Neural cell (in vitro differentiated cells): ENCODE data around the gene NCK2. TPM values are rescaled to one million over a fixed set of nuclear protein-coding genes. Genes with fewer than 3 reads are reported as not detected.

Source experiments
- H2AFZ ChIP-seq: fragments of 200-600, 300-800 bp; sonication (generic), shearing (Covaris generic); 2 replicates; pipeline ENCODE4 v1.6.0; 2014; ENCODE audit warnings: low read depth, mild to moderate bottlenecking, antibody characterized with exemption, low read length, moderate library complexity
- H3F3A ChIP-seq: fragments of 200-600 bp; shearing (Covaris generic); 2 replicates; pipeline ENCODE4 v1.6.1; 2016; ENCODE audit warnings: mild to moderate bottlenecking, moderate library complexity, mixed read lengths, antibody characterized with exemption, low read length; ENCODE audit not compliant: insufficient read depth, poor library complexity, severe bottlenecking
- H3K27ac ChIP-seq: fragments of 200-600, 300-800 bp; sonication (generic), shearing (Covaris generic); 2 replicates; pipeline ENCODE4 v1.5.1; 2014; ENCODE audit warnings: mild to moderate bottlenecking, low read length, moderate library complexity
- H3K27me3 ChIP-seq: fragments of 300-800, 200-600 bp; sonication (generic), shearing (Covaris generic); 2 replicates; pipeline ENCODE4 v1.6.0; 2014; ENCODE audit warnings: mild to moderate bottlenecking, low read depth, low read length, moderate library complexity; ENCODE audit not compliant: insufficient read depth
- H3K36me3 ChIP-seq: fragments of 300-800, 200-600 bp; sonication (generic), shearing (Covaris generic); 2 replicates; pipeline ENCODE4 v1.5.1; 2014; ENCODE audit warnings: mild to moderate bottlenecking, antibody characterized with exemption, low read length, moderate library complexity; ENCODE audit not compliant: insufficient read depth
- H3K4me2 ChIP-seq: fragments of 300-800, 200-600 bp; sonication (generic), shearing (Covaris generic); 2 replicates; pipeline ENCODE4 v1.6.0; 2014; ENCODE audit warnings: mild to moderate bottlenecking, low read length
- H3K4me3 ChIP-seq: fragments of 300-800, 200-600 bp; sonication (generic), shearing (Covaris generic); 2 replicates; pipeline ENCODE4 v1.5.1; 2014; ENCODE audit warnings: mild to moderate bottlenecking, low read length, moderate library complexity
- H3K79me2 ChIP-seq: fragments of 200-600 bp; shearing (Covaris generic); replicated peaks from 2 replicates; pipeline ENCODE4 v1.6.0; 2014; ENCODE audit warnings: mild to moderate bottlenecking, low read length, moderate library complexity; ENCODE audit not compliant: insufficient read depth
- H3K9ac ChIP-seq: fragments of 300-800, 200-600 bp; sonication (generic), shearing (Covaris generic); 2 replicates; pipeline ENCODE4 v1.6.1; 2016; ENCODE audit warnings: mild to moderate bottlenecking, low read length, mixed read lengths
- H3K9me2 ChIP-seq: fragments of 200-600 bp; shearing (Covaris generic); 2 replicates; pipeline ENCODE4 v1.6.1; 2016; ENCODE audit warnings: mild to moderate bottlenecking, low read length, mixed read lengths; ENCODE audit not compliant: insufficient read depth
- H3K9me3 ChIP-seq: fragments of 200-600, 300-800 bp; sonication (generic), shearing (Covaris generic); 2 replicates; pipeline ENCODE4 v1.6.1; 2016; ENCODE audit warnings: mild to moderate bottlenecking, mixed run types, low read length, moderate library complexity, mixed read lengths
- H4K20me1 ChIP-seq: fragments of 200-600 bp; shearing (Covaris generic); 2 replicates; pipeline ENCODE4 v1.6.1; 2016; ENCODE audit warnings: mild to moderate bottlenecking, mixed run types; ENCODE audit not compliant: insufficient read depth
- EP300 ChIP-seq: fragments of 450-650 bp; conservative IDR thresholded peaks from 2 replicates; pipeline ENCODE4 v1.6.1; 2014; ENCODE audit warnings: antibody characterized with exemption, mild to moderate bottlenecking, moderate library complexity; ENCODE audit not compliant: poor library complexity, severe bottlenecking
- EZH2 ChIP-seq: fragments of 200-600, 300-800 bp; shearing (Covaris generic), sonication (generic); IDR thresholded peaks from 2 replicates; pipeline ENCODE4 v1.6.1; 2014; ENCODE audit warnings: antibody characterized with exemption, low read length, borderline replicate concordance, mild to moderate bottlenecking; ENCODE audit not compliant: insufficient read depth, poor library complexity, severe bottlenecking
- MXI1 ChIP-seq: fragments of 450-650 bp; conservative IDR thresholded peaks from 2 replicates; pipeline ENCODE4 v1.6.1; 2014; ENCODE audit warnings: antibody characterized with exemption, mild to moderate bottlenecking; ENCODE audit not compliant: poor library complexity, severe bottlenecking
- POLR2AphosphoS5 ChIP-seq: IDR thresholded peaks from 2 replicates; pipeline ENCODE4 v1.6.1; 2012
- RAD21 ChIP-seq: fragments of 450-650 bp; conservative IDR thresholded peaks from 2 replicates; pipeline ENCODE4 v1.6.1; 2014; ENCODE audit warnings: antibody characterized with exemption, mild to moderate bottlenecking, moderate library complexity
- SMC3 ChIP-seq: fragments of 450-650 bp; conservative IDR thresholded peaks from 2 replicates; pipeline ENCODE4 v1.6.1; 2014; ENCODE audit warnings: antibody characterized with exemption, mild to moderate bottlenecking, moderate library complexity; ENCODE audit not compliant: poor library complexity
- TAF1 ChIP-seq: IDR thresholded peaks from 2 replicates; pipeline ENCODE4 v1.6.1; 2012; ENCODE audit warnings: low read depth
- polyA plus RNA-seq: library from polyadenylated mRNA; depleted of rRNA; stranded (reverse); fragments of >200 nt; gene quantifications from 2 replicates; pipeline ENCODE4 v1.2.3, GENCODE V29; 2014
- TF ChIP-seq, protein P1 (sequence below): fragments of 450-650 bp; IDR thresholded peaks from 2 replicates; pipeline ENCODE4 v1.5.1; 2014; ENCODE audit warnings: antibody characterized with exemption, mild to moderate bottlenecking, moderate library complexity; ENCODE audit not compliant: poor library complexity, severe bottlenecking
- TF ChIP-seq, protein P2 (sequence below): IDR thresholded peaks from 2 replicates; pipeline ENCODE4 v1.6.1; 2012; ENCODE audit warnings: borderline replicate concordance

Gene NCK2
- polyA plus RNA-seq, 1 donor from 2014 or later, result 49.4 TPM

DNA sequence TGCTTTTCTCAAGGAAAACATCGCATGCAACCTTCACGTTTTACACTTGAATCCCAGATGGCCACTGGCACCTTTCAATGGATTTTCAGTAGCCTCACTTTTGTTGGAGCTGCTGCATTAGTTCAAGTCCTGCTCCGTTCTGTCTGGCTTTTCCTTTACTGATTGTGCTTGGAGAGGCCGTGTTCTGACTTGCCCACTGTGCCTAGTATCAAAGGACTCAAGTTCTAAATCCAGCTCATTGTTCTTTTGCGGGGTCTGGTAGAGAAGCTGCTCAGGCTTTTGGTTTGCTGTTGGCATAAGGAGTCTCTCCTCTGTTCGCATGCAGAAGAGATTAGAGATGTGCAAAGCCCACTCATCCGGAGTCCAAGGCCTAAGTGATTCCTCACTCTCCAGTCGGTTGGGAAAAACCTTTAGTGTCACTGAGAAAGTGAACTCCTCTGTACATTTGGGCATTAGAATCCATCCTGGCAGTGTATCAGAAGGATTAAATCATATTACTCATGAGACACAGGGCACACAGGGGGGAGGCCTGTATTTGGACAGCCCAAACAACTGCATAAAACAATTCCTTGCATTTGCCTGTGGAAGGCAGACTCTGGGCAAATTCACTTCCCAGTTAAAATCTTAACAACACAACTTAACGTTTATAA lies 69.7 kb downstream of the NCK2 start:
- Histone ChIP-seq H3K9ac (no peak overlapping the region), H4K20me1 (no peaks in the 10 kb centered on the region), H3K36me3 (no peaks in the 10 kb centered on the region), H3K9me2 (no peaks in the 10 kb centered on the region), H3K4me3 (no peak overlapping the region), H3F3A (no peaks in the 10 kb centered on the region), H2AFZ (no peak overlapping the region), H3K27me3 (no peaks in the 10 kb centered on the region), H3K4me2 (no peak overlapping the region), H3K79me2 (peaks cover 63% of the 10 kb centered on the region), H3K27ac (no peak overlapping the region), H3K9me3 (no peaks in the 10 kb centered on the region)
- TF ChIP-seq EZH2 (no peak), SMC3 (no peak), POLR2AphosphoS5 (no peak), TAF1 (no peak), RAD21 (no peak)
- TF ChIP-seq, protein P1, sequence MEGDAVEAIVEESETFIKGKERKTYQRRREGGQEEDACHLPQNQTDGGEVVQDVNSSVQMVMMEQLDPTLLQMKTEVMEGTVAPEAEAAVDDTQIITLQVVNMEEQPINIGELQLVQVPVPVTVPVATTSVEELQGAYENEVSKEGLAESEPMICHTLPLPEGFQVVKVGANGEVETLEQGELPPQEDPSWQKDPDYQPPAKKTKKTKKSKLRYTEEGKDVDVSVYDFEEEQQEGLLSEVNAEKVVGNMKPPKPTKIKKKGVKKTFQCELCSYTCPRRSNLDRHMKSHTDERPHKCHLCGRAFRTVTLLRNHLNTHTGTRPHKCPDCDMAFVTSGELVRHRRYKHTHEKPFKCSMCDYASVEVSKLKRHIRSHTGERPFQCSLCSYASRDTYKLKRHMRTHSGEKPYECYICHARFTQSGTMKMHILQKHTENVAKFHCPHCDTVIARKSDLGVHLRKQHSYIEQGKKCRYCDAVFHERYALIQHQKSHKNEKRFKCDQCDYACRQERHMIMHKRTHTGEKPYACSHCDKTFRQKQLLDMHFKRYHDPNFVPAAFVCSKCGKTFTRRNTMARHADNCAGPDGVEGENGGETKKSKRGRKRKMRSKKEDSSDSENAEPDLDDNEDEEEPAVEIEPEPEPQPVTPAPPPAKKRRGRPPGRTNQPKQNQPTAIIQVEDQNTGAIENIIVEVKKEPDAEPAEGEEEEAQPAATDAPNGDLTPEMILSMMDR, result no peak
- TF ChIP-seq, protein P2, sequence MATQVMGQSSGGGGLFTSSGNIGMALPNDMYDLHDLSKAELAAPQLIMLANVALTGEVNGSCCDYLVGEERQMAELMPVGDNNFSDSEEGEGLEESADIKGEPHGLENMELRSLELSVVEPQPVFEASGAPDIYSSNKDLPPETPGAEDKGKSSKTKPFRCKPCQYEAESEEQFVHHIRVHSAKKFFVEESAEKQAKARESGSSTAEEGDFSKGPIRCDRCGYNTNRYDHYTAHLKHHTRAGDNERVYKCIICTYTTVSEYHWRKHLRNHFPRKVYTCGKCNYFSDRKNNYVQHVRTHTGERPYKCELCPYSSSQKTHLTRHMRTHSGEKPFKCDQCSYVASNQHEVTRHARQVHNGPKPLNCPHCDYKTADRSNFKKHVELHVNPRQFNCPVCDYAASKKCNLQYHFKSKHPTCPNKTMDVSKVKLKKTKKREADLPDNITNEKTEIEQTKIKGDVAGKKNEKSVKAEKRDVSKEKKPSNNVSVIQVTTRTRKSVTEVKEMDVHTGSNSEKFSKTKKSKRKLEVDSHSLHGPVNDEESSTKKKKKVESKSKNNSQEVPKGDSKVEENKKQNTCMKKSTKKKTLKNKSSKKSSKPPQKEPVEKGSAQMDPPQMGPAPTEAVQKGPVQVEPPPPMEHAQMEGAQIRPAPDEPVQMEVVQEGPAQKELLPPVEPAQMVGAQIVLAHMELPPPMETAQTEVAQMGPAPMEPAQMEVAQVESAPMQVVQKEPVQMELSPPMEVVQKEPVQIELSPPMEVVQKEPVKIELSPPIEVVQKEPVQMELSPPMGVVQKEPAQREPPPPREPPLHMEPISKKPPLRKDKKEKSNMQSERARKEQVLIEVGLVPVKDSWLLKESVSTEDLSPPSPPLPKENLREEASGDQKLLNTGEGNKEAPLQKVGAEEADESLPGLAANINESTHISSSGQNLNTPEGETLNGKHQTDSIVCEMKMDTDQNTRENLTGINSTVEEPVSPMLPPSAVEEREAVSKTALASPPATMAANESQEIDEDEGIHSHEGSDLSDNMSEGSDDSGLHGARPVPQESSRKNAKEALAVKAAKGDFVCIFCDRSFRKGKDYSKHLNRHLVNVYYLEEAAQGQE, result no peak

DNA sequence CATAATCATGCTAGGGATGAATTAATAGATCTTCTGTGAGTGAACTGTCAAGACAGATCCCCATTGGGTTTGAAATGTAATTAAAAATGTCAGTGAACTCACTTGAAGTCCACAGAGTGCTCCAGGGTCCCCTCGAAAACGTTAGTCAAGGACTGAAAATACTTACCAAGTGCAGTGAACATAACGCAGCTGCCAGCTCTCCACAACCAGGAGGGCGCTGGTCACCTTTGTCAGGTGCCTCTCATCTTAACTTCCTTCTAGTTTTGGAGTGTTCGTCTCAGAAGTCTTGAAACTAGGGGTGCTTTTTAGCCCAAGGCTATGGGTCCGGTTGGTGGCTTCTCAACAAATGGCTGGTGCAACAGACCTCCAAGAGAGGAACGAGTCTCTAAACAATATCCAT lies 70.7 kb downstream of the NCK2 start:
- Histone ChIP-seq H3K4me2 (no peak overlapping the region), H3K27me3 (no peaks in the 10 kb centered on the region), H3K9ac (no peak overlapping the region), H2AFZ (no peak overlapping the region), H4K20me1 (no peaks in the 10 kb centered on the region), H3K9me2 (no peaks in the 10 kb centered on the region), H3K79me2 (peaks cover 56% of the 10 kb centered on the region), H3F3A (no peaks in the 10 kb centered on the region), H3K27ac (no peak overlapping the region), H3K9me3 (no peaks in the 10 kb centered on the region), H3K36me3 (no peaks in the 10 kb centered on the region), H3K4me3 (no peak overlapping the region)
- TF ChIP-seq TAF1 (no peak), SMC3 (no peak), RAD21 (no peak), EZH2 (no peak), EP300 (no peak), MXI1 (no peak), POLR2AphosphoS5 (no peak)
- TF ChIP-seq, protein P2, result no peak
- TF ChIP-seq, protein P1, result no peak
